GM12872 (cell line): Measurements from ENCODE around the gene FMNL2.

ENCODE experiments used
- CTCF ChIP-seq: IDR thresholded peaks from 3 replicates; pipeline ENCODE4 v1.5.1; 2011; ENCODE audit warnings: low read depth, mild to moderate bottlenecking, low read length, moderate library complexity; ENCODE audit not compliant: insufficient read depth

The FMNL2 gene

GRCh38 chr2:152577579-152577978 is 242.6 kb downstream of the FMNL2 start:
- TF ChIP-seq CTCF = no peak

- no peak for TF ChIP-seq CTCF
Measured at GRCh38 chr2:152578573-152578972, 243.6 kb downstream of the FMNL2 start.

DNA sequence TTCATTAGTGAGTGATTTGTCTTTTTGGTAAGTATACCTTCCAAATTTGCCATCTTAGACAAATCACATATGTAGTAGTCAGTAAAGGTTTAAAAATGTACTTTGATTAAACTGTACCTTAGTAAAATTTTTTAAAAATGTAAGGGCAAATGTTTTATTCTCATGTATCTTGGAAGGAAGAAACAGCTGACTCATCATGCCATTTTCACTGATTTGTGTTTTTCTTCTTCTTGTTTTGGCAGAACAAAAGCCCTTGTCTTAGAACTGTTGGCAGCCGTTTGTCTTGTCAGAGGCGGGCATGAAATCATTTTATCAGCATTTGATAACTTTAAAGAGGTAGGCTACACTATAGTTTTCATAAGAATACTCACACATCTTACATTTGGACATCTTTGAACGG is 245.7 kb downstream of the FMNL2 start:
- TF ChIP-seq CTCF = no peak

DNA sequence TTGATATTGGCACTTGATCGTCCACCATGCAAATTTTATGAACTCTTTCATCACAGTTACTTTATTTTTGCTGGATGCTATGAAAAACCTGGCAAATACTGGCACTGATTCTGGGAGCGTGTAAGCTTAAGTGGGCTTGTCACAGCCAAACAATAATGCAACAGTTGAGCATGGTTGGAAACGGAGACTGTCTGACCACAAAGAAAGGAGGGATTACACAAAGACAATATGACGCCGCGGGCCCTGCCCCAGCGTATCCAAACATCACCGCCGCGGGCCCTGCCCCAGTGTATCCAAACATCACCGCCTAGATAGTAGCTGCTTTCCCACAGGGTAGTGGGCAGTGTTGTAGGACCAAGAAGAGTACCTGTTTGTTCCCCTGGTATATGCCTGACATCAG is 246.4 kb downstream of the FMNL2 start:
- TF ChIP-seq CTCF = no peak

DNA sequence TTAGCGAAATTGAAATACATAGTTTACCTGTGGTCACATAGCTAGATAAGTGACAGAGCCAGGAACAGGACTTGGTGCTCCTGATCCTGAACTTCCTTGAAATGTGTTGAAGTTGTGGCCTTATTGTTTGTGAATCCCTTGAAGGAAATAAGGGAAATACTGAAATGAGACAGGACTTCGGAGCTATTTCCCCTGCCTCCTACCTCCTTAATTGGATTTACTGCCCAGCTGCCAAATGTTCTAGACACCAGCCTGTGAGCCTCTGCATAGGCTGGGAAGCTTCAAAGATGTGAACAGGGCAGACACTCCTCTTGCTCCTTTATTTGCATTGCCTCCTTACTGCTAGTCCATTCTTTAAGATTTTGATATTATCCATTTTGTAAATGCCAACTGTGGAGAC is 247.1 kb downstream of the FMNL2 start:
- no peak for TF ChIP-seq CTCF

- TF ChIP-seq CTCF = no peak
Measured at GRCh38 chr2:152583512-152584229, 248.7 kb downstream of the FMNL2 start.

GRCh38 chr2:152584301-152584700 is 249.3 kb downstream of the FMNL2 start:
- TF ChIP-seq CTCF = no peak
